Measurements from ENCODE around the gene IGFBP5. TPM values are rescaled to one million over a fixed set of nuclear protein-coding genes. Genes with fewer than 3 reads are reported as not detected.

The IGFBP5 gene
- total RNA-seq, 2 donors from 2014 or later = 169 to 554 TPM

GRCh38 chr2:216680951-216681629 lies 14.3 kb downstream of the IGFBP5 start:
- H3K36me3 ChIP-seq = no peaks in the 10 kb centered on the region
- H3K4me1 ChIP-seq = peaks cover 0 to 61% of the 10 kb centered on the region in 2 donors
- H3K27me3 ChIP-seq = no peaks in the 10 kb centered on the region
- DNase-seq (ENCODE audit: low spot score) = no peak
- TF ChIP-seq, protein P1, sequence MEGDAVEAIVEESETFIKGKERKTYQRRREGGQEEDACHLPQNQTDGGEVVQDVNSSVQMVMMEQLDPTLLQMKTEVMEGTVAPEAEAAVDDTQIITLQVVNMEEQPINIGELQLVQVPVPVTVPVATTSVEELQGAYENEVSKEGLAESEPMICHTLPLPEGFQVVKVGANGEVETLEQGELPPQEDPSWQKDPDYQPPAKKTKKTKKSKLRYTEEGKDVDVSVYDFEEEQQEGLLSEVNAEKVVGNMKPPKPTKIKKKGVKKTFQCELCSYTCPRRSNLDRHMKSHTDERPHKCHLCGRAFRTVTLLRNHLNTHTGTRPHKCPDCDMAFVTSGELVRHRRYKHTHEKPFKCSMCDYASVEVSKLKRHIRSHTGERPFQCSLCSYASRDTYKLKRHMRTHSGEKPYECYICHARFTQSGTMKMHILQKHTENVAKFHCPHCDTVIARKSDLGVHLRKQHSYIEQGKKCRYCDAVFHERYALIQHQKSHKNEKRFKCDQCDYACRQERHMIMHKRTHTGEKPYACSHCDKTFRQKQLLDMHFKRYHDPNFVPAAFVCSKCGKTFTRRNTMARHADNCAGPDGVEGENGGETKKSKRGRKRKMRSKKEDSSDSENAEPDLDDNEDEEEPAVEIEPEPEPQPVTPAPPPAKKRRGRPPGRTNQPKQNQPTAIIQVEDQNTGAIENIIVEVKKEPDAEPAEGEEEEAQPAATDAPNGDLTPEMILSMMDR (IDR thresholded peaks at IDR 0.05) = no peak
- H3K9me3 ChIP-seq = no peaks in the 10 kb centered on the region
- no peak overlapping the region for H3K4me3 ChIP-seq
- H3K27ac ChIP-seq = peak overlapping the region; percentile 83 to 89

DNA sequence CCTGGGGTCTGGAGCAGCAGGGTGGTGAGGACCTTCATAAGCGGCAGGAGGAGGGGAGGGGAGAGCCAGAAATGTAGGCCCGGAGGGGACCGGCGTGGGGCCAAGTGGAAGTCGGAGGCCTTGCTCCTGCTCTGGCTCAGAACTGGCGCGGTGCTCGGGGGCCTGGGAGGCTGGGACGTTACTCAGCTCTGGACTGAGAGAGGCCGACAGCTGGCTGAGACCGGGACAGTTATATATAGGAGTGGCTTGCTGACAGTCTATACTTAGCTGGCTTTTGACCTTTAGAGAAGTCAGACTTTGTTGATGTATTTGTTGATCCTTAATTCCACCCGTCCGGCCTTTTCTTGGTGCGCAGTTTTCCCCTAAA lies 15.7 kb downstream of the IGFBP5 start:
- no peaks in the 10 kb centered on the region for H3K27me3 ChIP-seq
- no peaks in the 10 kb centered on the region for H3K9me3 ChIP-seq
- peaks cover 0 to 54% of the 10 kb centered on the region in 2 donors for H3K4me1 ChIP-seq
- H3K4me3 ChIP-seq = no peak overlapping the region
- no peaks in the 10 kb centered on the region for H3K36me3 ChIP-seq
- peak; percentile 73 for DNase-seq (ENCODE audit: low spot score)
- H3K27ac ChIP-seq = peak overlapping the region; percentile 83 to 89
- TF ChIP-seq, protein P1 (IDR thresholded peaks at IDR 0.05) = no peak

- Histone ChIP-seq H3K27me3 (no peaks in the 10 kb centered on the region), H3K27ac (peak overlapping the region; percentile 83 to 89), H3K4me3 (no peak overlapping the region), H3K9me3 (no peaks in the 10 kb centered on the region), H3K36me3 (no peaks in the 10 kb centered on the region), H3K4me1 (peaks cover 0 to 48% of the 10 kb centered on the region in 2 donors)
- TF ChIP-seq, protein P1 (IDR thresholded peaks at IDR 0.05) = no peak
- DNase-seq (ENCODE audit: low spot score) = no peak
Measured at GRCh38 chr2:216678813-216679657, 16.3 kb downstream of the IGFBP5 start.

GRCh38 chr2:216678098-216678465 lies 17.3 kb downstream of the IGFBP5 start:
- Histone ChIP-seq H3K4me3 (no peak overlapping the region), H3K27me3 (no peaks in the 10 kb centered on the region), H3K9me3 (no peaks in the 10 kb centered on the region), H3K27ac (no peak overlapping the region), H3K36me3 (no peaks in the 10 kb centered on the region), H3K4me1 (peaks cover 0 to 40% of the 10 kb centered on the region in 2 donors)
- DNase-seq (ENCODE audit: low spot score) = no peak
- TF ChIP-seq, protein P1 (IDR thresholded peaks at IDR 0.05) = no peak

GRCh38 chr2:216677439-216678097 lies 17.8 kb downstream of the IGFBP5 start:
- Histone ChIP-seq H3K9me3 (no peaks in the 10 kb centered on the region), H3K4me3 (no peak overlapping the region), H3K27me3 (no peaks in the 10 kb centered on the region), H3K36me3 (no peaks in the 10 kb centered on the region), H3K27ac (no peak overlapping the region), H3K4me1 (peaks cover 0 to 38% of the 10 kb centered on the region in 2 donors)
- TF ChIP-seq, protein P1 (IDR thresholded peaks at IDR 0.05) = no peak
- DNase-seq (ENCODE audit: low spot score) = no peak
